ENCODE measurements around the gene CWF19L1. TPM values are rescaled to one million over a fixed set of nuclear protein-coding genes. Genes with fewer than 3 reads are reported as not detected.

Gene CWF19L1
- total RNA-seq, 1 experiment from 2014 or later: 17.9 TPM

- H2AFZ ChIP-seq: no peak overlapping the region
- POLR2A ChIA-PET (ENCODE audit: unreplicated experiment): no interaction called here
- H3K9me3 ChIP-seq (ENCODE audit: insufficient read depth, low read depth): no peaks in the 10 kb centered on the region
- peaks cover 3% of the 10 kb centered on the region; the same call in 1 of the 2 replicates for H3K36me3 ChIP-seq (ENCODE audit: low read depth)
- no peak overlapping the region for H3K4me3 ChIP-seq
- H3K9me2 ChIP-seq (ENCODE audit: insufficient read depth): no peaks in the 10 kb centered on the region
- CTCF ChIA-PET: no interaction called here
- no peaks in the 10 kb centered on the region for H3K4me1 ChIP-seq (replicated peaks; ENCODE audit: insufficient read depth)
- intact Hi-C loops (cut with micrococcal nuclease; ENCODE audit: unreplicated experiment): no loop called here
- H4K20me1 ChIP-seq (ENCODE audit: insufficient read depth): no peaks in the 10 kb centered on the region
- H3K79me2 ChIP-seq (ENCODE audit: low read depth): no peaks in the 10 kb centered on the region
- no peaks in the 10 kb centered on the region for H3K27me3 ChIP-seq (ENCODE audit: insufficient read depth, low read depth)
- no peak for DNase-seq
- no peak overlapping the region for H3K4me2 ChIP-seq
- no peak for TF ChIP-seq CTCF (conservative IDR thresholded peaks at IDR 0.05)
- TF ChIP-seq EZH2 (IDR thresholded peaks at IDR 0.05; ENCODE audit: low read depth): no peak
- no TSS peak for BruUV-seq (replicated peaks)
- no peak overlapping the region for H3K27ac ChIP-seq
- H3F3A ChIP-seq (ENCODE audit: insufficient read depth, low read depth): no peaks in the 10 kb centered on the region
These were observed 51.4 kb downstream of the CWF19L1 start for GRCh38 chr10:100216006-100216405.

- Histone ChIP-seq H3K4me1 (replicated peaks; ENCODE audit: insufficient read depth) (no peaks in the 10 kb centered on the region), H3K36me3 (ENCODE audit: low read depth) (no peaks in the 10 kb centered on the region), H3K79me2 (ENCODE audit: low read depth) (no peaks in the 10 kb centered on the region), H4K20me1 (ENCODE audit: insufficient read depth) (no peaks in the 10 kb centered on the region), H3K9me2 (ENCODE audit: insufficient read depth) (no peaks in the 10 kb centered on the region), H3K9me3 (ENCODE audit: insufficient read depth, low read depth) (no peaks in the 10 kb centered on the region), H3K27ac (no peak overlapping the region), H3K27me3 (ENCODE audit: insufficient read depth, low read depth) (no peaks in the 10 kb centered on the region), H3F3A (ENCODE audit: insufficient read depth, low read depth) (no peaks in the 10 kb centered on the region), H3K4me2 (no peak overlapping the region), H2AFZ (no peak overlapping the region), H3K4me3 (no peak overlapping the region)
- no peak for DNase-seq
- BruUV-seq (replicated peaks): no TSS peak
- intact Hi-C loops (cut with micrococcal nuclease; ENCODE audit: unreplicated experiment): no loop called here
- ChIA-PET POLR2A (ENCODE audit: unreplicated experiment) (no interaction called here), CTCF (no interaction called here)
- TF ChIP-seq EZH2 (IDR thresholded peaks at IDR 0.05; ENCODE audit: low read depth) (no peak), CTCF (conservative IDR thresholded peaks at IDR 0.05) (no peak)
These were observed 58.1 kb downstream of the CWF19L1 start for GRCh38 chr10:100209303-100209702.

- no peaks in the 10 kb centered on the region for H3F3A ChIP-seq (ENCODE audit: insufficient read depth, low read depth)
- H3K36me3 ChIP-seq (ENCODE audit: low read depth): no peaks in the 10 kb centered on the region
- H3K9me2 ChIP-seq (ENCODE audit: insufficient read depth): no peaks in the 10 kb centered on the region
- H2AFZ ChIP-seq: no peak overlapping the region
- no peak for DNase-seq
- BruUV-seq (replicated peaks): no TSS peak
- H3K4me1 ChIP-seq (replicated peaks; ENCODE audit: insufficient read depth): no peaks in the 10 kb centered on the region
- TF ChIP-seq EZH2 (IDR thresholded peaks at IDR 0.05; ENCODE audit: low read depth) (no peak), CTCF (conservative IDR thresholded peaks at IDR 0.05) (no peak)
- no peak overlapping the region for H3K4me3 ChIP-seq
- H4K20me1 ChIP-seq (ENCODE audit: insufficient read depth): no peaks in the 10 kb centered on the region
- ChIA-PET POLR2A (ENCODE audit: unreplicated experiment) (no interaction called here), CTCF (no interaction called here)
- no peak overlapping the region for H3K27ac ChIP-seq
- no peaks in the 10 kb centered on the region for H3K27me3 ChIP-seq (ENCODE audit: insufficient read depth, low read depth)
- H3K79me2 ChIP-seq (ENCODE audit: low read depth): no peaks in the 10 kb centered on the region
- H3K4me2 ChIP-seq: no peak overlapping the region
- H3K9me3 ChIP-seq (ENCODE audit: insufficient read depth, low read depth): no peaks in the 10 kb centered on the region
- intact Hi-C loops (cut with micrococcal nuclease; ENCODE audit: unreplicated experiment): no loop called here
These were observed 59.2 kb downstream of the CWF19L1 start for GRCh38 chr10:100208276-100208675.
